Measurements from ENCODE around the gene CAMTA1.

GRCh38 chr1:6948416-6948815, 163.2 kb downstream of the CAMTA1 start:
- no peak for TF ChIP-seq CTCF (IDR thresholded peaks at IDR 0.05)
- no peak for TF ChIP-seq EZH2phosphoT487 (IDR thresholded peaks at IDR 0.05)
- no peak for TF ChIP-seq EZH2 (IDR thresholded peaks at IDR 0.05)

Measured in neural progenitor cell (in vitro differentiated cells).